NT2/D1 (cell line): ENCODE data around the gene AIG1.
"Not testable (repeated sequence)": the region's sequence is repeated elsewhere in the genome, so short reads cannot be mapped to it uniquely, and the experiment has no call there.

ENCODE experiments used
- DNase-seq: peaks from one replicate; pipeline ENCODE4 v3.0.0-alpha.2; 2011; ENCODE audit warnings: low read depth, low spot score
- H3K27me3 ChIP-seq: 2 replicates; pipeline ENCODE4 v1.6.0; 2011; ENCODE audit warnings: mild to moderate bottlenecking; ENCODE audit not compliant: insufficient read length, insufficient read depth
- H3K36me3 ChIP-seq: 2 replicates; pipeline ENCODE4 v1.6.1; 2011; ENCODE audit warnings: mild to moderate bottlenecking, low read length, mixed read lengths; ENCODE audit not compliant: insufficient read depth, insufficient read length
- H3K4me1 ChIP-seq: 2 replicates; pipeline ENCODE4 v1.5.1; 2011; ENCODE audit not compliant: insufficient read depth, insufficient read length
- H3K4me3 ChIP-seq: 2 replicates; pipeline ENCODE4 v1.5.1; 2011; ENCODE audit warnings: low read depth; ENCODE audit not compliant: insufficient read length
- H3K9ac ChIP-seq: 2 replicates; pipeline ENCODE4 v1.6.0; 2011; ENCODE audit warnings: low read depth; ENCODE audit not compliant: insufficient read length
- H3K9me3 ChIP-seq: 2 replicates; pipeline ENCODE4 v1.5.1; 2011; ENCODE audit warnings: mild to moderate bottlenecking, low read length; ENCODE audit not compliant: insufficient read depth
- SUZ12 ChIP-seq: IDR thresholded peaks from 2 replicates; pipeline ENCODE4 v1.6.1; 2011; ENCODE audit not compliant: insufficient read length, insufficient read depth; ENCODE audit errors: extremely low read depth
- YY1 ChIP-seq: IDR thresholded peaks from 2 replicates; pipeline ENCODE4 v1.6.1; 2011; ENCODE audit not compliant: insufficient read length, insufficient read depth
- ZNF274 ChIP-seq: IDR thresholded peaks from 2 replicates; pipeline ENCODE4 v1.6.1; 2011; ENCODE audit warnings: mild to moderate bottlenecking, low read depth, low read length

AIG1 gene

GRCh38 chr6:143236151-143236798, 175.6 kb downstream of the AIG1 start:
- Histone ChIP-seq H3K4me3 (no peak overlapping the region), H3K4me1 (no peaks in the 10 kb centered on the region), H3K9me3 (no peaks in the 10 kb centered on the region), H3K27me3 (no peaks in the 10 kb centered on the region), H3K9ac (no peak overlapping the region), H3K36me3 (no peaks in the 10 kb centered on the region)
- DNase-seq, result no peak
- TF ChIP-seq SUZ12 (no peak), ZNF274 (no peak), YY1 (no peak)

- no peaks in the 10 kb centered on the region for H3K36me3 ChIP-seq
- no peaks in the 10 kb centered on the region for H3K27me3 ChIP-seq
- no peak for DNase-seq
- TF ChIP-seq SUZ12, result no peak
- TF ChIP-seq ZNF274, result no peak
- H3K4me3 ChIP-seq, result no peak overlapping the region
- no peak overlapping the region for H3K9ac ChIP-seq
- no peaks in the 10 kb centered on the region for H3K9me3 ChIP-seq
- no peaks in the 10 kb centered on the region for H3K4me1 ChIP-seq
Observed at GRCh38 chr6:143238306-143238705, 177.6 kb downstream of the AIG1 start.

GRCh38 chr6:143241111-143241510, 180.4 kb downstream of the AIG1 start:
- no peak for TF ChIP-seq YY1
- TF ChIP-seq SUZ12, result no peak
- TF ChIP-seq ZNF274, result no peak
- Histone ChIP-seq H3K9ac (no peak overlapping the region), H3K4me1 (no peaks in the 10 kb centered on the region), H3K36me3 (no peaks in the 10 kb centered on the region), H3K9me3 (no peaks in the 10 kb centered on the region), H3K27me3 (no peaks in the 10 kb centered on the region), H3K4me3 (no peak overlapping the region)
- no peak for DNase-seq

- no peaks in the 10 kb centered on the region for H3K9me3 ChIP-seq
- H3K36me3 ChIP-seq, result no peaks in the 10 kb centered on the region
- TF ChIP-seq SUZ12 (no peak), ZNF274 (no peak), YY1 (no peak)
- H3K4me1 ChIP-seq, result no peaks in the 10 kb centered on the region
- H3K27me3 ChIP-seq, result no peaks in the 10 kb centered on the region
- H3K4me3 ChIP-seq, result no peak overlapping the region
- no peak for DNase-seq
- H3K9ac ChIP-seq, result no peak overlapping the region
Observed at GRCh38 chr6:143241911-143242310, 181.2 kb downstream of the AIG1 start.

GRCh38 chr6:143243786-143244185, 183.1 kb downstream of the AIG1 start:
- H3K27me3 ChIP-seq, result no peaks in the 10 kb centered on the region
- no peaks in the 10 kb centered on the region for H3K4me1 ChIP-seq
- no peak for TF ChIP-seq ZNF274
- TF ChIP-seq YY1, result no peak
- TF ChIP-seq SUZ12, result no peak
- H3K9me3 ChIP-seq, result no peaks in the 10 kb centered on the region
- no peak overlapping the region for H3K4me3 ChIP-seq
- H3K36me3 ChIP-seq, result no peaks in the 10 kb centered on the region
- DNase-seq, result no peak
- H3K9ac ChIP-seq, result no peak overlapping the region

GRCh38 chr6:143245656-143246055, 185.0 kb downstream of the AIG1 start:
- Histone ChIP-seq H3K4me1 (no peaks in the 10 kb centered on the region), H3K9ac (no peak overlapping the region), H3K36me3 (no peaks in the 10 kb centered on the region), H3K9me3 (no peaks in the 10 kb centered on the region), H3K27me3 (no peaks in the 10 kb centered on the region), H3K4me3 (no peak overlapping the region)
- no peak for DNase-seq
- TF ChIP-seq ZNF274 (no peak), YY1 (no peak), SUZ12 (no peak)

GRCh38 chr6:143246166-143246775, 185.6 kb downstream of the AIG1 start:
- not testable (repeated sequence) for H3K9ac ChIP-seq, H3K27me3 ChIP-seq, DNase-seq, H3K4me3 ChIP-seq, H3K4me1 ChIP-seq, H3K36me3 ChIP-seq, H3K9me3 ChIP-seq

GRCh38 chr6:143247586-143247985, 186.9 kb downstream of the AIG1 start:
- no peak for DNase-seq
- TF ChIP-seq YY1, result no peak
- TF ChIP-seq SUZ12, result no peak

More at GRCh38 chr6:143247586-143247985, 186.9 kb downstream of the AIG1 start:
- no peak overlapping the region for H3K9ac ChIP-seq
- H3K36me3 ChIP-seq, result no peaks in the 10 kb centered on the region
- H3K4me3 ChIP-seq, result no peak overlapping the region
- H3K27me3 ChIP-seq, result no peaks in the 10 kb centered on the region
- no peaks in the 10 kb centered on the region for H3K4me1 ChIP-seq
- no peaks in the 10 kb centered on the region for H3K9me3 ChIP-seq
